Gastroesophageal sphincter (tissue), 4 donors: ENCODE data around the gene MON1A. TPM values are rescaled to one million over a fixed set of nuclear protein-coding genes. Genes with fewer than 3 reads are reported as not detected.

ENCODE experiments used
- ATAC-seq: fragments of 150-250 bp; one replicate; pipeline ENCODE4 v1.9.1; 2016; ENCODE audit warnings: mild to moderate bottlenecking, moderate library complexity
- H3K27ac ChIP-seq, 4 donors: fragments of 200-600 bp; sonication (generic) in 3 of 4; 1 replicate in 3 of 4; 2 replicates in 1 of 4; pipeline ENCODE4 v1.5.1; 2016 to 2019
- H3K27me3 ChIP-seq: fragments of 200-600 bp; sonication (generic); one replicate; pipeline ENCODE4 v1.5.1; 2019
- H3K36me3 ChIP-seq, 2 donors: fragments of 200-600 bp; sonication (generic); one replicate each; pipeline ENCODE4 v1.5.1; 2019; ENCODE audit warnings: control low read depth in 1 of 2
- H3K4me1 ChIP-seq, 3 donors: fragments of 200-600 bp; sonication (generic); 1 replicate in 2 of 3; 2 replicates in 1 of 3; pipeline ENCODE4 v1.5.1; 2016 to 2019; ENCODE audit warnings: control low read depth in 2 of 3
- H3K4me3 ChIP-seq, 2 donors: fragments of 200-600 bp; sonication (generic); one replicate each; pipeline ENCODE4 v1.5.1; 2019; ENCODE audit warnings: mild to moderate bottlenecking in 1 of 2, moderate library complexity in 1 of 2
- H3K9me3 ChIP-seq, 3 donors: fragments of 200-600 bp; sonication (generic); one replicate each; pipeline ENCODE4 v1.5.1; 2017 to 2019; ENCODE audit warnings: control low read depth in 2 of 3
- CTCF ChIP-seq, 4 experiments: fragments of 200-600 bp in 2 of 4; fragments of 450-650 bp in 2 of 4; sonication (generic) in 1 of 4; IDR thresholded peaks; one replicate each; pipeline ENCODE4 v1.5.1; 2017 to 2019; ENCODE audit warnings: antibody characterized with exemption in 4 of 4, mild to moderate bottlenecking in 2 of 4, moderate library complexity in 2 of 4
- EP300 ChIP-seq: sonication (generic); formaldehyde crosslinking; IDR thresholded peaks from one replicate; pipeline ENCODE4 v1.6.1; 2017; ENCODE audit warnings: antibody characterized with exemption, mild to moderate bottlenecking
- POLR2A ChIP-seq, 2 donors: fragments of 450-650 bp; IDR thresholded peaks; one replicate each; pipeline ENCODE4 v1.6.1; 2017; ENCODE audit warnings: antibody characterized with exemption in 2 of 2, mild to moderate bottlenecking in 2 of 2, moderate library complexity in 1 of 2
- POLR2AphosphoS5 ChIP-seq: sonication (generic); formaldehyde crosslinking; IDR thresholded peaks from one replicate; pipeline ENCODE4 v1.6.1; 2017; ENCODE audit warnings: antibody characterized with exemption
- WGBS, 2 donors: methylation state at CpG; one replicate each; pipeline ENCODE4 v1.1.5; 2018; ENCODE audit warnings: low coverage in 1 of 2; 5-methylcytosine and 5-hydroxymethylcytosine counted together
- total RNA-seq, 4 donors: library from RNA; depleted of rRNA; stranded (reverse); fragments of >200 nt; gene quantifications; one replicate each; pipeline ENCODE4 v1.1.0, GENCODE V29; 2016

Gene MON1A
- total RNA-seq, 4 donors from 2014 or later: 9.0 to 21.8 (median 10.8) TPM

GRCh38 chr3:49916686-49917085, 12.9 kb downstream of the MON1A start:
- ATAC-seq: peak; percentile 36
- H3K36me3 ChIP-seq: peaks cover 0 to 16% of the 10 kb centered on the region in 2 donors
- H3K9me3 ChIP-seq: no peaks in the 10 kb centered on the region
- no peak overlapping the region for H3K4me3 ChIP-seq
- H3K27me3 ChIP-seq: no peaks in the 10 kb centered on the region
- no peaks in the 10 kb centered on the region for H3K4me1 ChIP-seq
- TF ChIP-seq POLR2AphosphoS5 (no peak), EP300 (no peak), POLR2A (IDR thresholded peaks at IDR 0.05) (no peak), CTCF (IDR thresholded peaks at IDR 0.05) (no peak)
- H3K27ac ChIP-seq: no peak overlapping the region
- 80 to 88% methylated on average over 2 of the region's 5 CpGs for WGBS, 2 donors

GRCh38 chr3:49914906-49915305, 14.7 kb downstream of the MON1A start:
- Histone ChIP-seq H3K27ac (no peak overlapping the region), H3K27me3 (no peaks in the 10 kb centered on the region), H3K36me3 (peaks cover 0 to 34% of the 10 kb centered on the region in 2 donors), H3K4me1 (no peaks in the 10 kb centered on the region), H3K9me3 (no peaks in the 10 kb centered on the region), H3K4me3 (no peak overlapping the region)
- 100% methylated on average over 2 of the region's 2 CpGs for WGBS, 2 donors
- ATAC-seq: no peak
- no peak for TF ChIP-seq CTCF (IDR thresholded peaks at IDR 0.05)

- Histone ChIP-seq H3K27me3 (no peaks in the 10 kb centered on the region), H3K4me3 (no peak overlapping the region), H3K27ac (no peak overlapping the region), H3K36me3 (peaks cover 0 to 51% of the 10 kb centered on the region in 2 donors), H3K9me3 (no peaks in the 10 kb centered on the region), H3K4me1 (no peaks in the 10 kb centered on the region)
- no peak for ATAC-seq
- WGBS, 2 donors: 65 to 89% methylated on average over 4 of the region's 4 CpGs
- TF ChIP-seq EP300 (no peak), CTCF (IDR thresholded peaks at IDR 0.05) (no peak), POLR2A (IDR thresholded peaks at IDR 0.05) (no peak), POLR2AphosphoS5 (no peak)
Measured at GRCh38 chr3:49912881-49913281, 16.7 kb downstream of the MON1A start.

GRCh38 chr3:49911611-49912010, 18.0 kb downstream of the MON1A start:
- no peak overlapping the region for H3K4me3 ChIP-seq
- H3K36me3 ChIP-seq: peaks cover 0 to 51% of the 10 kb centered on the region in 2 donors
- H3K9me3 ChIP-seq: no peaks in the 10 kb centered on the region
- no peak overlapping the region for H3K27ac ChIP-seq
- no peak for ATAC-seq
- H3K27me3 ChIP-seq: no peaks in the 10 kb centered on the region
- no CpG with 5 or more reads among the region's 15 CpGs for WGBS, 2 donors
- peaks cover 0 to 1% (median 0%) of the 10 kb centered on the region in 3 donors for H3K4me1 ChIP-seq
- no peak for TF ChIP-seq EP300
- no peak for TF ChIP-seq POLR2A (IDR thresholded peaks at IDR 0.05)
- TF ChIP-seq POLR2AphosphoS5: no peak
- TF ChIP-seq CTCF (IDR thresholded peaks at IDR 0.05): no peak

- WGBS, 2 donors: 100% methylated on average over 2 of the region's 2 CpGs; no CpG with 5 or more reads in 1 of the 2 donors
- Histone ChIP-seq H3K36me3 (peaks cover 0 to 51% of the 10 kb centered on the region in 2 donors), H3K27me3 (no peaks in the 10 kb centered on the region)
Measured at GRCh38 chr3:49911124-49911420, 18.5 kb downstream of the MON1A start.

More at GRCh38 chr3:49911124-49911420, 18.5 kb downstream of the MON1A start:
- no peak overlapping the region for H3K4me3 ChIP-seq
- H3K9me3 ChIP-seq: no peaks in the 10 kb centered on the region
- H3K27ac ChIP-seq: no peak overlapping the region
- H3K4me1 ChIP-seq: peaks cover 0 to 7% (median 3%) of the 10 kb centered on the region in 3 donors
- ATAC-seq: no peak
- TF ChIP-seq POLR2A (IDR thresholded peaks at IDR 0.05) (no peak), POLR2AphosphoS5 (no peak), CTCF (IDR thresholded peaks at IDR 0.05) (no peak), EP300 (no peak)
